ENCODE measurements around the gene CNTNAP2. TPM values are rescaled to one million over a fixed set of nuclear protein-coding genes. Genes with fewer than 3 reads are reported as not detected.

The CNTNAP2 gene
- total and polyA plus RNA-seq, 3 donors from 2014 or later = 4.3 to 6.1 (median 4.4) TPM

DNA sequence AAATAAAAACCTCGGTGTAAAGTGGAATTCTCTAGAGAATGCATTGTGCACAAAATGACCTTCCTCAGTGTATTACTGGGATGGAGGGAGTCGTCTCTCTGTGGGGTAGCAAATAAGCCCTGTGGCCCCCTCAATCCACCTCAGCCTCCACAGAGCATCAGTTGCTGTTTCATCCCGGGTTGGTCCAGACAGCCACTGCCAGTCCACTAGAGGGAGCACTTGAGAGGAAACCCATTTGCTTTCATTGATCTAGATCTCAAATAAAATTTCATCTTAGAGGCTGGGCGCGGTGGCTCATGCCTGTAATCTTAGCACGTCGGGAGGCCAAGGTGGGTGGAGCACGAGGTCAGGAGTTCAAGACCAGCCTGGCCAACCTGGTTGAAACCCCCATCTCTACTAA lies 1128.7 kb downstream of the CNTNAP2 start:
- TF ChIP-seq, protein P1, sequence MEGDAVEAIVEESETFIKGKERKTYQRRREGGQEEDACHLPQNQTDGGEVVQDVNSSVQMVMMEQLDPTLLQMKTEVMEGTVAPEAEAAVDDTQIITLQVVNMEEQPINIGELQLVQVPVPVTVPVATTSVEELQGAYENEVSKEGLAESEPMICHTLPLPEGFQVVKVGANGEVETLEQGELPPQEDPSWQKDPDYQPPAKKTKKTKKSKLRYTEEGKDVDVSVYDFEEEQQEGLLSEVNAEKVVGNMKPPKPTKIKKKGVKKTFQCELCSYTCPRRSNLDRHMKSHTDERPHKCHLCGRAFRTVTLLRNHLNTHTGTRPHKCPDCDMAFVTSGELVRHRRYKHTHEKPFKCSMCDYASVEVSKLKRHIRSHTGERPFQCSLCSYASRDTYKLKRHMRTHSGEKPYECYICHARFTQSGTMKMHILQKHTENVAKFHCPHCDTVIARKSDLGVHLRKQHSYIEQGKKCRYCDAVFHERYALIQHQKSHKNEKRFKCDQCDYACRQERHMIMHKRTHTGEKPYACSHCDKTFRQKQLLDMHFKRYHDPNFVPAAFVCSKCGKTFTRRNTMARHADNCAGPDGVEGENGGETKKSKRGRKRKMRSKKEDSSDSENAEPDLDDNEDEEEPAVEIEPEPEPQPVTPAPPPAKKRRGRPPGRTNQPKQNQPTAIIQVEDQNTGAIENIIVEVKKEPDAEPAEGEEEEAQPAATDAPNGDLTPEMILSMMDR (IDR thresholded peaks at IDR 0.05) = peak in 2 of 3 experiments; percentile 33 to 45
- TF ChIP-seq POLR2A (IDR thresholded peaks at IDR 0.05) = no peak
- no peak overlapping the region for H3K27ac ChIP-seq
- no peaks in the 10 kb centered on the region for H3K27me3 ChIP-seq
- no peaks in the 10 kb centered on the region for H3K36me3 ChIP-seq (ENCODE audit: low read depth, missing control alignments)
- DNase-seq = peak; percentile 69
- peaks cover 2% of the 10 kb centered on the region for H3K4me1 ChIP-seq
- no peaks in the 10 kb centered on the region for H3K9me3 ChIP-seq
- 40 to 52% methylated on average over 8 of the region's 8 CpGs for WGBS, 2 donors
- intact Hi-C loops (cut with DNase I; ENCODE audit: low total_unique reads) = no loop called here
- H3K4me3 ChIP-seq = no peak overlapping the region

DNA sequence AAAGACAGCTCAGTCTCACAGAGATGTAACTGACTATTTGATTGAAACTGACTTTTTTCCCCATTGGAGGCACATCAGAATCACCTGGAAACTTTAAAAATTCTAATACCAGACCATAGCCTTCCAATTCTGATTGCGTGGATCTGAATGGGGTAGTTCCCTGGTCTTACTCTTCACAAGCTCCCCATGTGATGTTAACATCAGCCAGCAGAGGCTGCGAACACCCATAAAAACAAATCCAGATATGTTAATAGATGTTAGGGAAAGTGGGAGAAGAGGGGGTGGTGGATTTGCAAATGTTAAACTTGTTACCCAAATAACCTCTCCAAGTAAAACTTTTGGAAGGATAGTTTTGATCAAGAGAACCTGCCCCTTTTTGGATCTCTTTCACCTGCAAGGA lies 1133.4 kb downstream of the CNTNAP2 start:
- Histone ChIP-seq H3K4me3 (no peak overlapping the region), H3K4me1 (no peaks in the 10 kb centered on the region), H3K36me3 (ENCODE audit: low read depth, missing control alignments) (no peaks in the 10 kb centered on the region), H3K9me3 (no peaks in the 10 kb centered on the region), H3K27ac (no peak overlapping the region), H3K27me3 (no peaks in the 10 kb centered on the region)
- TF ChIP-seq, protein P1 (IDR thresholded peaks at IDR 0.05) = no peak
- TF ChIP-seq POLR2A (IDR thresholded peaks at IDR 0.05) = no peak
- intact Hi-C loops (cut with DNase I; ENCODE audit: low total_unique reads) = no loop called here
- WGBS, 2 donors = 83 to 94% methylated on average over 2 of the region's 2 CpGs
- no peak for DNase-seq

DNA sequence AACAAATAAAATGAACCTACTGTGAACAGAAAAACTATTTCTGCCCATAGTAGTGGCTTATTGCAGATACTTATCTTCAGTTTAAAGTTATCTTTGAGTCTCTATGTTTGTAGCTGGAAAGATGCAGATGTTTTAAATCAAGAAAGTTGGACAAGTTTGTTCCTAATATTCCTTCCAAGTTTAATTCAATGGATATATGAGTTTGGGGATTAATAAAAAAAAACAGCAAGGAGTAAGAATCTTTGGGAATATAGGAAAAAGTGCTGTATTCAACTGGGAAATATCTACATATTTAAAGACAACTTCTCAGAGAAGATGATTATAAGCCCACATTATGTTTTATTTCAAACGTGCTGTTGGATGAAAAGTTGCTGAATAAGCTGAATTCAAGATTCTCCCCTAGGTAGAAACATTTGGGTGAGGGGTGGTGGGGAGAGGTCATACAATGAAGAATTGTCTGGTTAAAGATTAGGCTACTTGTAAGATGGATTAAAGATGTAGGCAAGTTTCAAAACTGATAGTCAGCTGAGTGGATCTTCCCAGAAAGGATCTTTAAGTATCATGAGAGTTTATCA lies 1135.2 kb downstream of the CNTNAP2 start:
- Histone ChIP-seq H3K36me3 (ENCODE audit: low read depth, missing control alignments) (no peaks in the 10 kb centered on the region), H3K4me1 (no peaks in the 10 kb centered on the region), H3K27me3 (no peaks in the 10 kb centered on the region), H3K4me3 (no peak overlapping the region), H3K9me3 (no peaks in the 10 kb centered on the region), H3K27ac (no peak overlapping the region)
- intact Hi-C loops (cut with DNase I; ENCODE audit: low total_unique reads) = no loop called here
- DNase-seq = no peak
- TF ChIP-seq, protein P1 (IDR thresholded peaks at IDR 0.05) = no peak
- no peak for TF ChIP-seq POLR2A (IDR thresholded peaks at IDR 0.05)
- 67 to 69% methylated on average over 1 of the region's 1 CpG for whole genome bisulfite sequencing, 2 donors

DNA sequence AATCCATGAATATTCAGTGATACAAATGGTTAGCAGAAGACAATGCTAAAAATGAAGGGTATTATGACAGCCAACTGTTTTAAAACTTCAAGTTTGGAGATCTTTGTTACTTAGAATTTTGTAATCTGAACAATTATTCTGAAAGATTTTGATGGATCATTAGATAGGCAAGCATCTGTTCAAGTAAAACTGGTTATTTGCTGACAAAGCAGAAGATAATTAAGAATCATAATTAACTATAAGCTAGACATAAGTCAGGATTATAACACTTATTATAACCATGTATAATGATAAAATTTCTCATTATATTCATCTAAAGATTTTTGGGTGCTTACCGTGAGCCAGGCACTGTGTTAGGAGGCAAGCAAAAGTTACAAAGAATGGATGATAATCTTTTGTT lies 1145.1 kb downstream of the CNTNAP2 start:
- DNase-seq = no peak
- no peaks in the 10 kb centered on the region for H3K36me3 ChIP-seq (ENCODE audit: low read depth, missing control alignments)
- no peaks in the 10 kb centered on the region for H3K9me3 ChIP-seq
- H3K27me3 ChIP-seq = no peaks in the 10 kb centered on the region
- intact Hi-C loops (cut with DNase I; ENCODE audit: low total_unique reads) = no loop called here
- no peak overlapping the region for H3K27ac ChIP-seq
- no peaks in the 10 kb centered on the region for H3K4me1 ChIP-seq
- no peak overlapping the region for H3K4me3 ChIP-seq
- TF ChIP-seq, protein P1 (IDR thresholded peaks at IDR 0.05) = no peak
- TF ChIP-seq POLR2A (IDR thresholded peaks at IDR 0.05) = no peak
- WGBS, 2 donors = 82 to 87% methylated on average over 1 of the region's 1 CpG

DNA sequence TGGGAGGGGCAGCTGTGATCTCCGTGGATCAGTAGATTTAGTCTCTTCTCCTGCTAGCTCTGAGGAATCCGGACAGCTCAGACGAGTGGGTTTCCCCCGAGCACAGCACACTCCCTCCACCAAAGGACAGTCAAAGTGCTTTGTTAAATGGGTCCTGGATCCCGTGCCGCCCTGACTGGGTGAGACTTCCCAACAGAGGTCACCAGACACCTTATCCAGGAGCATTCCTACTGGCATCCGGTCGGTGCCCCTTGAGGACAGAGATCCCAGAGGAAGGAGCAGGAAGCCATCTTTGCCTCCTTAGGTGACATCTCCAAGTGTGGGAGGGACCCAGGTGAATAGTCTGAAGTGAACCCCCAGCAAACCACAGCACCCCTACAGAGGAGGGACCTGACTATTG lies 1148.9 kb downstream of the CNTNAP2 start:
- Histone ChIP-seq H3K27ac (no peak overlapping the region), H3K36me3 (ENCODE audit: low read depth, missing control alignments) (no peaks in the 10 kb centered on the region), H3K9me3 (no peaks in the 10 kb centered on the region), H3K27me3 (no peaks in the 10 kb centered on the region), H3K4me1 (no peaks in the 10 kb centered on the region), H3K4me3 (no peak overlapping the region)
- TF ChIP-seq POLR2A (IDR thresholded peaks at IDR 0.05) = no peak
- TF ChIP-seq, protein P1 (IDR thresholded peaks at IDR 0.05) = no peak
- intact Hi-C loops (cut with DNase I; ENCODE audit: low total_unique reads) = no loop called here
- 73% methylated on average over 8 of the region's 8 CpGs; no CpG with 5 or more reads in 1 of the 2 donors for WGBS, 2 donors
- no peak for DNase-seq

Measured in testis (tissue), 3 donors.